ENCODE measurements around the gene NPDC1. TPM values are rescaled to one million over a fixed set of nuclear protein-coding genes. Genes with fewer than 3 reads are reported as not detected.

NPDC1 gene
- total RNA-seq, 4 donors from 2014 or later: 58.0 to 972 (median 274) TPM

- H3K4me3 ChIP-seq: no peak overlapping the region
- H3K36me3 ChIP-seq: no peaks in the 10 kb centered on the region
- no peak for TF ChIP-seq CTCF (IDR thresholded peaks at IDR 0.05)
- TF ChIP-seq POLR2A (IDR thresholded peaks at IDR 0.05): no peak
- TF ChIP-seq POLR2AphosphoS5 (IDR thresholded peaks at IDR 0.05): no peak
- no peak for TF ChIP-seq EP300 (IDR thresholded peaks at IDR 0.05; ENCODE audit: low read depth)
- no peak for DNase-seq
- no peaks in the 10 kb centered on the region for H3K9me3 ChIP-seq
- 56% methylated on average over 13 of the region's 13 CpGs; no CpG with 5 or more reads in 1 of the 2 donors for WGBS, 2 donors (ENCODE audit: low coverage in 1 of 2)
- intact Hi-C loops (cut with DNase I; ENCODE audit: low total_unique reads): no loop called here
- peaks cover 16 to 33% (median 24%) of the 10 kb centered on the region in 4 donors for H3K4me1 ChIP-seq
- in situ Hi-C loops (cut with MboI; ENCODE audit: low pct_ligation_motif_present in 1 of 4, low pct_unique_long_range_greater_than_20kb in 1 of 4, low sequenced_read_pairs in 3 of 4): no loop called here
- H3K27ac ChIP-seq: no peak overlapping the region
- H3K27me3 ChIP-seq: peaks cover 23% of the 10 kb centered on the region
Measured at GRCh38 chr9:137079401-137079787, 33.4 kb upstream of the NPDC1 start.

GRCh38 chr9:137078701-137079400 lies 32.9 kb upstream of the NPDC1 start:
- peak overlapping the region in 2 of 4 donors; percentile 45 to 71 for H3K4me3 ChIP-seq
- in situ Hi-C loops (cut with MboI; ENCODE audit: low pct_ligation_motif_present in 1 of 4, low pct_unique_long_range_greater_than_20kb in 1 of 4, low sequenced_read_pairs in 3 of 4): no loop called here
- WGBS, 2 donors (ENCODE audit: low coverage in 1 of 2): 55% methylated on average over 22 of the region's 51 CpGs; no CpG with 5 or more reads in 1 of the 2 donors
- intact Hi-C loops (cut with DNase I; ENCODE audit: low total_unique reads): no loop called here
- H3K36me3 ChIP-seq: no peaks in the 10 kb centered on the region
- peaks cover 23% of the 10 kb centered on the region for H3K27me3 ChIP-seq
- peak overlapping the region in 3 of 4 donors; percentile 45 to 70 (median 63) for H3K27ac ChIP-seq
- DNase-seq: peak; percentile 58
- H3K9me3 ChIP-seq: no peaks in the 10 kb centered on the region
- no peak for TF ChIP-seq CTCF (IDR thresholded peaks at IDR 0.05)
- no peak for TF ChIP-seq EP300 (IDR thresholded peaks at IDR 0.05; ENCODE audit: low read depth)
- TF ChIP-seq POLR2AphosphoS5 (IDR thresholded peaks at IDR 0.05): peak in 1 of 3 donors; percentile 27
- H3K4me1 ChIP-seq: peaks cover 16 to 33% (median 24%) of the 10 kb centered on the region in 4 donors

- TF ChIP-seq POLR2AphosphoS5 (IDR thresholded peaks at IDR 0.05): no peak
- no peak for TF ChIP-seq POLR2A (IDR thresholded peaks at IDR 0.05)
- TF ChIP-seq EP300 (IDR thresholded peaks at IDR 0.05; ENCODE audit: low read depth): no peak
- no peak for TF ChIP-seq CTCF (IDR thresholded peaks at IDR 0.05)
- Histone ChIP-seq H3K27me3 (peaks cover 23% of the 10 kb centered on the region), H3K9me3 (no peaks in the 10 kb centered on the region), H3K36me3 (no peaks in the 10 kb centered on the region), H3K4me1 (peaks cover 16 to 32% (median 24%) of the 10 kb centered on the region in 4 donors), H3K27ac (peak overlapping the region; percentile 56 to 73 (median 66)), H3K4me3 (peak overlapping the region; percentile 43 to 74 (median 58))
- peak; percentile 59 for DNase-seq
- in situ Hi-C loops (cut with MboI; ENCODE audit: low pct_ligation_motif_present in 1 of 4, low pct_unique_long_range_greater_than_20kb in 1 of 4, low sequenced_read_pairs in 3 of 4) (no loop called here), intact Hi-C loops (cut with DNase I; ENCODE audit: low total_unique reads) (no loop called here)
- 0 to 24% methylated on average over 18 to 42 of the region's 76 CpGs for WGBS, 2 donors (ENCODE audit: low coverage in 1 of 2)
Measured at GRCh38 chr9:137077758-137078693, 32.0 kb upstream of the NPDC1 start.
